ENCODE measurements around the gene BLOC1S5. TPM values are rescaled to one million over a fixed set of nuclear protein-coding genes. Genes with fewer than 3 reads are reported as not detected.

The BLOC1S5 gene
- total and polyA plus RNA-seq, 12 donors: 3.6 to 14.1 (median 9.0) TPM

- Histone ChIP-seq H3K9me3 (peaks cover 0 to 11% (median 0%) of the 10 kb centered on the region in 11 donors), H3K27ac (no peak overlapping the region), H3K4me1 (peaks cover 4 to 17% (median 11%) of the 10 kb centered on the region in 9 donors), H3K27me3 (no peaks in the 10 kb centered on the region), H3K36me3 (no peaks in the 10 kb centered on the region), H3K4me3 (no peak overlapping the region)
- intact Hi-C loops (cut with DNase I): loop anchor here in 3 of 10 donors (5.0 to 10.0 kb wide), 2 partner anchors 56 to 58 kb away; partner anchors contain the start of gene TXNDC5 (in 3 of the 3)
- WGBS, 2 donors: 80 to 96% methylated on average over 3 of the region's 3 CpGs
- ATAC-seq (no peak), DNase-seq (no peak)
- no peak for TF ChIP-seq CTCF (IDR thresholded peaks at IDR 0.05)
Observed at GRCh38 chr6:7970616-7971015, 93.6 kb downstream of the BLOC1S5 start.

Other genes starting within 250 kb of the BLOC1S5 start
- 10 to 100 TPM; 26.7 to 78.0 (median 38.3) TPM for gene TXNDC5, start 153.6 kb downstream of the BLOC1S5 start, total RNA-seq
- 10 to 100 TPM; 26.5 to 65.6 TPM for gene TXNDC5, start 153.6 kb downstream of the BLOC1S5 start, polyA plus RNA-seq
- 10 to 100 TPM in 9 of 10 donors, 1 to 10 TPM in 1; 10.0 to 18.4 (median 13.3) TPM for gene EEF1E1, start 38.2 kb upstream of the BLOC1S5 start, total RNA-seq
- gene EEF1E1, start 38.2 kb upstream of the BLOC1S5 start, polyA plus RNA-seq: 10 to 100 TPM; 11.9 to 43.8 TPM